DMS53 (cell line): ENCODE data around the gene ITGB2.

Experiments used
- DNase-seq: peaks from one replicate; lab custom pipeline; 2025; lab: John Stamatoyannopoulos, UW

The ITGB2 gene

DNA sequence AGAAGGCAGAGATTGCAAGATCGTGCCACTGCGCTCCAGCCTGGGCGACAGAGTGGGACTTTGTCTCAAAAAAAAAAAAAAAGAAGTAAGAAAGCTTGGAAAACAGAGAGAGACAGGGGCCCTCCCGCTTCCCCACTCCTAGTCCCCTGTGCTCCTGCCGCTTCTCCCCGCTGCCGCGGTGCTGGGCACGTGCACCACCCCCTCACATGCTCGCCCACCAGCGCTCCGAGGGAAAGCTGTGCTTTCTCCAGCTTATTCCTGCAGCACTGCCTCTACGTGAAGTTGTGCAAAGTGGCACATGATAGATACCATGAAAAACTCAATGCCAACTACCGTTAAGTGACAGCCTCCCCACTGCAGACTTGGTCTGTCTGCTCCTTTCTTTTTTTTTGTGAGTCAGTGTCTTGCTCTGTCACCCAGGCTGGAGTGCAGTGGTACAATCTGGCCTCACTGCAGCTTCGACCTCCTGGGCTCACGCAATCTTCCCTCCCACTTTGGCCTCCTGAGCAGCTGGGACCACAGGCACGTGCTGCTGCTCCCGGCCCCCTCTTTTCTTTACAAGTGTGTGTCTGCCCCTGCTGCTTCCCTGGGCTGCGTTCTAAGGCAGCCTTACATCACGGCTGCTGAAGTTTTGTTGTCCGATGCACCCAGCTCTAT is 34.6 kb upstream of the ITGB2 start:
- no peak for DNase-seq

GRCh38 chr21:44954281-44954771 is 33.6 kb upstream of the ITGB2 start:
- DNase-seq = no peak

GRCh38 chr21:44953628-44954021 is 32.9 kb upstream of the ITGB2 start:
- no peak for DNase-seq

DNA sequence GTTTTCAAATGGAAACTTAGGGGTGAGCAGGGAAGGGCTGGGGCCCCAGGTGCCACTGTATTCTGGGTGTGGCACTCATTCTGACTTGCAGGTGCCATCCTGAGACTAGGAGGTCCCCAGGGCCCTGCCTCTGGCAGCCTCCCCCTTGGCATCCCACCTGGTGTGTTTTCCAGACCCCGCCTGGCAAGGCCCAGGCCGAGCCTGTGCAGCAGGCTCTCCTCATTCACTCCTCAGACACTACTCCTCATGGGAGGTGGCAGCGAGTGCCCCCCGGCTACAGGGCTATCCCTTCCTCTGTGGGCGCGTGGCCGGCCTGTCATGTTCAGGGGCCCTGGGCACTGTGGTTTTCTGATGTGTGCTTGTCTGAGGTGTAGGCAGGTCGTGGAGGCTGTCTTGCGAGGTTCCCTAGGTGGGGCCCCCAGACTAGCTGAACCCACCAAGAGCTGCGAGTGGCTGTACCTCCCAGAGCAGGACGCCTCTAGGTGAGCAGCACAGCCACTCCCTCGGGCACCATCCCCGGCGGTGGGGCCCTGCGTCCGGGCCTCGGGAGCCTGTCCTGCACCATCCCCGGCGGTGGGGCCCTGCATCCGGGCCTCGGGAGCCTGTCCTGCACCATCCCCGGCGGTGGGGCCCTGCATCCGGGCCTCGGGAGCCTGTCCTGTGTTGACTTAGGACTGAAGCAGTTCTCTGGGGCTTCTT is 32.4 kb upstream of the ITGB2 start:
- no peak for DNase-seq

- DNase-seq = no peak
These were observed 31.6 kb upstream of the ITGB2 start for GRCh38 chr21:44952116-44952928.

DNA sequence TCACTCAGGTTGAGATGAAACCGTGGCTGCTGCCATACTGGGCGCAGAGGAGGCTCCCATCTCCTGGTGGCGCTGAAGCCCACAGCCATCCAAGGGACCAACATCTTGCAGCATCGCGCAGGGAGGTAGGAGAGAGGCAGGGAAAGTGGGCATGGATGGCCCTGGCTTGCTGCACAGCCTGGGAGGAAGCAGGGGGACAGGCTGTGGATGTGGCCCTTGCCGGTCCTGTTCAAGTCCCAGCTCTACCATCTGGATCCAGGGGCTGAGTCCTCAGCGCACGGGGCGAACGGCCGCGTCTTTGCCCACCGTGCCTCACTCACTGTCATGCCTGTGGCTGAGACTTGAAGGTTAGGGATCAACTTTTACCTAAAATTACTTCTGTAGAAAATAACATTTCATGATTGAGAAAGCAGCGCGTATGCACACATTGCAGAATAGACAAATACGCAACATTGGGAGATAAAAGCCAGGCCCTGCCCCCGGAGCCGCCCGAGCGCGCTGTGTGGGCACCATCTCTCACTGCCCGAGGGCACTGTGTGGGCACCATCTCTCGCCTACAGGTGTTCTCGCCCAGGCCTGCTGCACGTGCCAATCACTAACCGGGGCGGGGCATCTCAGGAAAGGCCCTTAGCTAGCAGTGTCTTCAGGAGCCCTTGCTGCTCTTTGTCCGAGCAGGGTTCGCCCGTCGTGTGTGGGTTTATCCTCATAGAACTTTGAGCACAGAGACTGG is 30.7 kb upstream of the ITGB2 start:
- no peak for DNase-seq

GRCh38 chr21:44950351-44950750 is 29.7 kb upstream of the ITGB2 start:
- no peak for DNase-seq

DNA sequence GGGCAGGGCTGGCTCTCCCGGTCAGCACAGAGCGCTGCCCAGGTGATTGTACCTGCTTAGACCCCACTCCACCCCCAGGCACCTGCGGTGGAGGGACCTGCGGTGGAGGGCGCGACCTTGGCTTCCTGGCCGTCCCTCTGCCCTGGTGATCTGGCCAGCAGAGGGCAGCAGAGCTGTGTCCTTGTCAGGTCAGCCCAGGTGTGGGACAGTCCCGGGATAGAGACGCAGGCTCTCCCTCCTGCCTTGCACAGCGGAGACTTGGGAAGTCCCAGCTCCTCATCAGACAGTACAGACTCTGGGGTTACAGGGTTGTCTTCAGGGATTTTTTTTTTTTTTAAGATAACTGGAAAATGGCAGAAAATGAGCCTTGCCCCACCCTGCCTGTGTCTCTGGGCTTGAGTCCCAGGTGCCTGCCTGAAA is 29.1 kb upstream of the ITGB2 start:
- peak; percentile 77 for DNase-seq

GRCh38 chr21:44949161-44949778 is 28.6 kb upstream of the ITGB2 start:
- no peak for DNase-seq

GRCh38 chr21:44948426-44949120 is 27.9 kb upstream of the ITGB2 start:
- no peak for DNase-seq

DNA sequence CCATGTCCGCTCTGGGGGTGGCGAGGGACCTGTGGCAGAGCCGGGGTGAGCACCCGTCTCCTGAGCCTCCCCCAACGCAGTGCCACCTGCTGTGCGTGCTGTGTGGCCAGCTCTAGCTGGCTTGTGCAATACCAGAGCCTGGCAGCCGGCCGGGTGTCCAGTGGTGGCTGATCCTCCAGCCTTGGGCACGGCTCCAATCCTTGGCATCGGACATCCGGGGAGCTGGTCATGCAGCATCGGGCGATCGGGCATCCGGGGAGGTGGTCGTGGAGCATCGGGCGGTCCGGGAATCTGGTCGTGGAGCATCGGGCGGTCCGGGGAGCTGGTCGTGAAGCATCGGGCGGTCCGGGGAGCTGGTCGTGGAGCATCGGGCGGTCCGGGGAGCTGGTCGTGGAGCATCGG is 27.2 kb upstream of the ITGB2 start:
- DNase-seq = no peak

GRCh38 chr21:44947111-44947929 is 26.6 kb upstream of the ITGB2 start:
- no peak for DNase-seq

GRCh38 chr21:44946254-44947041 is 25.7 kb upstream of the ITGB2 start:
- DNase-seq = no peak

DNA sequence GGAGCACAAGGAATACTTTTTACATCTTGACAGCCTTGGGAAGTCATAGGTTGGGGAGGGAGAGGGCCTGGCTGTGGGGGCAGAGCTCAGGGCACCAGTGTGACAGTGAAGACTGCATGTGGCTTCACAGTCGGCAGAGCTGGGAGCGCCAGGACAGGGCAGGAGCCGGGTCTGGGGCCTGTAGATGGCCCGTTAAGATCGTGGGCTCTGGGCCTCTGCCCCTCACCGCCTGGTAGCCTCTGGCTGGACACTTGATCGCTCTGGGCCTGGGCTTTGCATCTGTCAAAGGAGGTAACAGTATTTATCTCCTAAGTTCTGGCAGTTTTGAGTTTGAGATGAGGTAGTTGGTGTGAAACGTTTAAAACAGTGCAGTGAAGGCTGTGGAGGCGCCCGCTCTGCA is 23.9 kb upstream of the ITGB2 start:
- no peak for DNase-seq

GRCh38 chr21:44943686-44944550 is 23.2 kb upstream of the ITGB2 start:
- no peak for DNase-seq

DNA sequence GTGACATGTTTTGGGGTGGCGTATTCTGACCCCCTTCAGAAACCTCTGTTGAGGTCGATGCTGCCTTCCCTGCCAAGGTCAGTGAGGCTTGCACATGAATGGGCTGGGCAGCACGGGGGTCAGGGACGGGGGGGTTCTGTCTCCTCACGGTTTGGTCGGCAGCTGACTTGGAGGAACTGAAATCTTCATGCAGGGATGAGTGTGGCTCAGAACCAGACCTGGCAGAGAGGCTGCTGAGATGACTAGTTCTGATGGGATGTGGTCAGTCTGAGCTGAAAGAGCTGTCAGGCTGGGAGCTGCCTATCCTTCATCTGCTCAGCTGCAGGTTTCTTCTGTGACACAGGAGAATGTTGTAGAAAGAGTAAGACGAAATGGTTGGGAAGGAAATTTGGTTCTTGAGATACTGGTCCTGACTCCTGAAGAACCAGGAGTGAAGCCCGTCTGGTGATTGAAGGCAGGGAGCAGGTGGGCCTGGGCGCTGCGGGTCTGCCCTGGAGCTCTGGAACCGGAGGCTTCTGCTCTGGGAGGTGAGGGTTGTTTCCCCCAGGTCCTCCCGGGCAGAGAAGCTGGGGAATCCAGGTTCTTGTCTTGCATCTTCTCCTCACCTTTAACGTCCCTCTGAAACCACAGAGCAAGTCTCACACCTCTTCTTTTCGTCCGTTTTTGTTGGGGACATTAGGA is 22.4 kb upstream of the ITGB2 start:
- no peak for DNase-seq

DNA sequence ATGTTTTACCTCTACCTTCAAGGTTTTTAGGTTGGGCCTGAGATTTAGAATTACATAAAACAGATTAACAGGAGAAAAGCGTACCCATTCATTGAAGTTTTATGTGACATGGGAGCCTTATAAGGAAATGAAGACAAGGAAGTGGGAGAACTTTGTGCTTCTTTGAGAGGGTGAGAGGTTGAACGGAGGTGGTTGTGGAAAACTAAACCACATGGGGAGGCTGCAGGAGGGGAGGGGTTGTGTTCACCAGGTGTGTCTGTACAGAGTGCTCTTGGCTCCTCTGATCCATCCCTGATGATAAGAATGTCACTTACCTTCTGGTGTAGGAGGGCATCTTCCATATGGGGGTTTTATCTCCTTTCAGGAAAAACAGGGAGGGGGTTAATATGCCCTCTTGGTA is 21.9 kb upstream of the ITGB2 start:
- no peak for DNase-seq

GRCh38 chr21:44941567-44941966 is 20.9 kb upstream of the ITGB2 start:
- DNase-seq = no peak
